Measurements from ENCODE around the gene KIF1B. TPM values are rescaled to one million over a fixed set of nuclear protein-coding genes. Genes with fewer than 3 reads are reported as not detected.

KIF1B gene
- total RNA-seq, 1 experiment from 2014 or later: 70.1 TPM

DNA sequence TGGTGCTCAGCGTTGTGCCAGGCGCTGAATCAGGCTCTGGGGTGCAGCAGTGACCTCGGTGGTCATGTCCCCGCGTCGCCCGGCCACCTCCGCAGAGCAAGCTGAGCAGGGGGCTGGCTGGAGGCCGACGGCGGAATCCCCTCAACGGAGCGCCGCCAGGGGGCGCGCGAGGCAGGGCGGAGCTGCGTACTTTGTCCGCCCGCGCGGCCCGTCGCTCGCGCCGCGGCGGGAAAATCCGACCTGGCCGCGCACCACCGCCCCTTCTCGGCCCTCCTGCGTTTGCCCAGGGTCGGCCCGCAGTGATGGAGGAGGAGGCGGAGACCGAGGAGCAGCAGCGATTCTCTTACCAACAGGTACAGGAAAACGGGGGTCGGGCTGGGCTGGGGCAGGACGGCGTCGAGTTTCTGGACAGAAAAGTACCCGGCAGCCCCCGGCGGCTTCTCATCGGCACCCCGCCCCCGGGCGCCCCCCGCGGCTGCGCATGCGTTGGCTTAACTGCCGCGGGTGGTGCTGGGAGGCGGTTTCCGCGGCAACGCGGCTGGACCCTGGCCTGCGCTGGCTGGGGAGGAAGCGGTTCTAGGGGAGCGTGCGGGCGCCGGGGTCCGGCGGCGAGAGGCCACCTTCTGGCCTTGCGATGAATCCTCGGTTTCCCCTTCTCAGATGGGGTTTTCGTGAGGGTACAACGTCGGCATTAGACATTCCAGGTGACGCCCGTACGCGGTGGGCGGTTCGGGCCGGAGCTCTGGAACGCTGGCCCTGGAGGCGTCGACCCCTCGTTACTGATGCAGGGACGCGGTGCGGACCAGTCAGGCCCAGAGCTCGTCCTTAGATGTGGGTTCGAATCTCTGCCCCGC, 220.1 kb downstream of the KIF1B start, which contains the start of gene CENPS (continued):
- TF ChIP-seq ETV6 (CRISPR knock-in tag; IDR thresholded peaks at IDR 0.05) (peak; percentile 88), RELA (CRISPR knock-in tag; IDR thresholded peaks at IDR 0.05; ENCODE audit: borderline replicate concordance) (peak; percentile 91), ATF1 (CRISPR knock-in tag; IDR thresholded peaks at IDR 0.05) (peak; percentile 15; the same call in 1 of the 2 replicates), EMX1 (CRISPR knock-in tag; IDR thresholded peaks at IDR 0.05) (no peak), NFE2L1 (CRISPR knock-in tag; IDR thresholded peaks at IDR 0.05) (peak; percentile 84; the same call in 1 of the 2 replicates), NFYB (CRISPR knock-in tag; conservative IDR thresholded peaks at IDR 0.05; ENCODE audit: low read depth) (no peak), FOXK1 (CRISPR knock-in tag; IDR thresholded peaks at IDR 0.05) (peak; percentile 75), TCF7 (CRISPR knock-in tag; IDR thresholded peaks at IDR 0.05; ENCODE audit: low read depth) (no peak), SMAD4 (CRISPR knock-in tag; IDR thresholded peaks at IDR 0.05) (0 out of 2 replicates have a peak, but pooled peaks have one; percentile 25), IRF2 (CRISPR knock-in tag; IDR thresholded peaks at IDR 0.05; ENCODE audit: borderline replicate concordance, low read depth) (0 out of 2 replicates have a peak, but pooled peaks have one; percentile 15), ESRRA (CRISPR knock-in tag; IDR thresholded peaks at IDR 0.05; ENCODE audit: borderline replicate concordance) (peak; percentile 33; the same call in 1 of the 2 replicates), CBFB (CRISPR knock-in tag; IDR thresholded peaks at IDR 0.05; ENCODE audit: low read depth) (no peak), PRRX2 (CRISPR knock-in tag; IDR thresholded peaks at IDR 0.05) (0 out of 2 replicates have a peak, but pooled peaks have one; percentile 78), FOXP1 (CRISPR knock-in tag; IDR thresholded peaks at IDR 0.05; ENCODE audit: borderline replicate concordance) (peak; percentile 85), SP1 (CRISPR knock-in tag; conservative IDR thresholded peaks at IDR 0.05) (peak; percentile 86), ZNF317 (CRISPR knock-in tag; IDR thresholded peaks at IDR 0.05; ENCODE audit: borderline replicate concordance, low read depth) (no peak), GTF2I (CRISPR knock-in tag; conservative IDR thresholded peaks at IDR 0.05) (no peak), NR3C1 (CRISPR knock-in tag; conservative IDR thresholded peaks at IDR 0.05; ENCODE audit: low read depth) (no peak), ZNF423 (CRISPR knock-in tag; IDR thresholded peaks at IDR 0.05) (no peak), ZNF219 (CRISPR knock-in tag; IDR thresholded peaks at IDR 0.05; ENCODE audit: borderline replicate concordance) (no peak), ZNF416 (CRISPR knock-in tag; IDR thresholded peaks at IDR 0.05) (no peak), ZBTB21 (CRISPR knock-in tag; IDR thresholded peaks at IDR 0.05; ENCODE audit: borderline replicate concordance) (peak; percentile 59; the same call in 1 of the 2 replicates), MXD4 (CRISPR knock-in tag; IDR thresholded peaks at IDR 0.05; ENCODE audit: borderline replicate concordance) (no peak), JAZF1 (CRISPR knock-in tag; IDR thresholded peaks at IDR 0.05) (no peak), FOXJ3 (CRISPR knock-in tag; IDR thresholded peaks at IDR 0.05; ENCODE audit: borderline replicate concordance) (no peak), CREM (CRISPR knock-in tag; IDR thresholded peaks at IDR 0.05) (peak; percentile 81; the same call in 1 of the 2 replicates)
- TF ChIP-seq, protein P1, sequence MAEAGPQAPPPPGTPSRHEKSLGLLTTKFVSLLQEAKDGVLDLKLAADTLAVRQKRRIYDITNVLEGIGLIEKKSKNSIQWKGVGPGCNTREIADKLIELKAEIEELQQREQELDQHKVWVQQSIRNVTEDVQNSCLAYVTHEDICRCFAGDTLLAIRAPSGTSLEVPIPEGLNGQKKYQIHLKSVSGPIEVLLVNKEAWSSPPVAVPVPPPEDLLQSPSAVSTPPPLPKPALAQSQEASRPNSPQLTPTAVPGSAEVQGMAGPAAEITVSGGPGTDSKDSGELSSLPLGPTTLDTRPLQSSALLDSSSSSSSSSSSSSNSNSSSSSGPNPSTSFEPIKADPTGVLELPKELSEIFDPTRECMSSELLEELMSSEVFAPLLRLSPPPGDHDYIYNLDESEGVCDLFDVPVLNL (CRISPR knock-in tag; IDR thresholded peaks at IDR 0.05; ENCODE audit: borderline replicate concordance, low read depth): peak; percentile 100
- TF ChIP-seq, protein P2, sequence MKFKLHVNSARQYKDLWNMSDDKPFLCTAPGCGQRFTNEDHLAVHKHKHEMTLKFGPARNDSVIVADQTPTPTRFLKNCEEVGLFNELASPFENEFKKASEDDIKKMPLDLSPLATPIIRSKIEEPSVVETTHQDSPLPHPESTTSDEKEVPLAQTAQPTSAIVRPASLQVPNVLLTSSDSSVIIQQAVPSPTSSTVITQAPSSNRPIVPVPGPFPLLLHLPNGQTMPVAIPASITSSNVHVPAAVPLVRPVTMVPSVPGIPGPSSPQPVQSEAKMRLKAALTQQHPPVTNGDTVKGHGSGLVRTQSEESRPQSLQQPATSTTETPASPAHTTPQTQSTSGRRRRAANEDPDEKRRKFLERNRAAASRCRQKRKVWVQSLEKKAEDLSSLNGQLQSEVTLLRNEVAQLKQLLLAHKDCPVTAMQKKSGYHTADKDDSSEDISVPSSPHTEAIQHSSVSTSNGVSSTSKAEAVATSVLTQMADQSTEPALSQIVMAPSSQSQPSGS (CRISPR knock-in tag; IDR thresholded peaks at IDR 0.05; ENCODE audit: borderline replicate concordance, low read depth): no peak
- TF ChIP-seq, protein P3, sequence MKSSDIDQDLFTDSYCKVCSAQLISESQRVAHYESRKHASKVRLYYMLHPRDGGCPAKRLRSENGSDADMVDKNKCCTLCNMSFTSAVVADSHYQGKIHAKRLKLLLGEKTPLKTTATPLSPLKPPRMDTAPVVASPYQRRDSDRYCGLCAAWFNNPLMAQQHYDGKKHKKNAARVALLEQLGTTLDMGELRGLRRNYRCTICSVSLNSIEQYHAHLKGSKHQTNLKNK (CRISPR knock-in tag; IDR thresholded peaks at IDR 0.05): no peak
- TF ChIP-seq, protein P4, sequence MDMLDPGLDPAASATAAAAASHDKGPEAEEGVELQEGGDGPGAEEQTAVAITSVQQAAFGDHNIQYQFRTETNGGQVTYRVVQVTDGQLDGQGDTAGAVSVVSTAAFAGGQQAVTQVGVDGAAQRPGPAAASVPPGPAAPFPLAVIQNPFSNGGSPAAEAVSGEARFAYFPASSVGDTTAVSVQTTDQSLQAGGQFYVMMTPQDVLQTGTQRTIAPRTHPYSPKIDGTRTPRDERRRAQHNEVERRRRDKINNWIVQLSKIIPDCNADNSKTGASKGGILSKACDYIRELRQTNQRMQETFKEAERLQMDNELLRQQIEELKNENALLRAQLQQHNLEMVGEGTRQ (CRISPR knock-in tag; IDR thresholded peaks at IDR 0.05): no peak
- TF ChIP-seq, protein P5, sequence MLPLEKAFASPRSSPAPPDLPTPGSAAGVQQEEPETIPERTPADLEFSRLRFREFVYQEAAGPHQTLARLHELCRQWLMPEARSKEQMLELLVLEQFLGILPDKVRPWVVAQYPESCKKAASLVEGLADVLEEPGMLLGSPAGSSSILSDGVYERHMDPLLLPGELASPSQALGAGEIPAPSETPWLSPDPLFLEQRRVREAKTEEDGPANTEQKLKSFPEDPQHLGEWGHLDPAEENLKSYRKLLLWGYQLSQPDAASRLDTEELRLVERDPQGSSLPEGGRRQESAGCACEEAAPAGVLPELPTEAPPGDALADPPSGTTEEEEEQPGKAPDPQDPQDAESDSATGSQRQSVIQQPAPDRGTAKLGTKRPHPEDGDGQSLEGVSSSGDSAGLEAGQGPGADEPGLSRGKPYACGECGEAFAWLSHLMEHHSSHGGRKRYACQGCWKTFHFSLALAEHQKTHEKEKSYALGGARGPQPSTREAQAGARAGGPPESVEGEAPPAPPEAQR (CRISPR knock-in tag; IDR thresholded peaks at IDR 0.05): no peak
- TF ChIP-seq, protein P6, sequence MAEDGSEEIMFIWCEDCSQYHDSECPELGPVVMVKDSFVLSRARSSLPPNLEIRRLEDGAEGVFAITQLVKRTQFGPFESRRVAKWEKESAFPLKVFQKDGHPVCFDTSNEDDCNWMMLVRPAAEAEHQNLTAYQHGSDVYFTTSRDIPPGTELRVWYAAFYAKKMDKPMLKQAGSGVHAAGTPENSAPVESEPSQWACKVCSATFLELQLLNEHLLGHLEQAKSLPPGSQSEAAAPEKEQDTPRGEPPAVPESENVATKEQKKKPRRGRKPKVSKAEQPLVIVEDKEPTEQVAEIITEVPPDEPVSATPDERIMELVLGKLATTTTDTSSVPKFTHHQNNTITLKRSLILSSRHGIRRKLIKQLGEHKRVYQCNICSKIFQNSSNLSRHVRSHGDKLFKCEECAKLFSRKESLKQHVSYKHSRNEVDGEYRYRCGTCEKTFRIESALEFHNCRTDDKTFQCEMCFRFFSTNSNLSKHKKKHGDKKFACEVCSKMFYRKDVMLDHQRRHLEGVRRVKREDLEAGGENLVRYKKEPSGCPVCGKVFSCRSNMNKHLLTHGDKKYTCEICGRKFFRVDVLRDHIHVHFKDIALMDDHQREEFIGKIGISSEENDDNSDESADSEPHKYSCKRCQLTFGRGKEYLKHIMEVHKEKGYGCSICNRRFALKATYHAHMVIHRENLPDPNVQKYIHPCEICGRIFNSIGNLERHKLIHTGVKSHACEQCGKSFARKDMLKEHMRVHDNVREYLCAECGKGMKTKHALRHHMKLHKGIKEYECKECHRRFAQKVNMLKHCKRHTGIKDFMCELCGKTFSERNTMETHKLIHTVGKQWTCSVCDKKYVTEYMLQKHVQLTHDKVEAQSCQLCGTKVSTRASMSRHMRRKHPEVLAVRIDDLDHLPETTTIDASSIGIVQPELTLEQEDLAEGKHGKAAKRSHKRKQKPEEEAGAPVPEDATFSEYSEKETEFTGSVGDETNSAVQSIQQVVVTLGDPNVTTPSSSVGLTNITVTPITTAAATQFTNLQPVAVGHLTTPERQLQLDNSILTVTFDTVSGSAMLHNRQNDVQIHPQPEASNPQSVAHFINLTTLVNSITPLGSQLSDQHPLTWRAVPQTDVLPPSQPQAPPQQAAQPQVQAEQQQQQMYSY (CRISPR knock-in tag; IDR thresholded peaks at IDR 0.05): no peak
